ENCODE measurements around the gene TOPAZ1. TPM values are rescaled to one million over a fixed set of nuclear protein-coding genes. Genes with fewer than 3 reads are reported as not detected.

The TOPAZ1 gene
- total RNA-seq, 4 donors from 2014 or later = not detected

DNA sequence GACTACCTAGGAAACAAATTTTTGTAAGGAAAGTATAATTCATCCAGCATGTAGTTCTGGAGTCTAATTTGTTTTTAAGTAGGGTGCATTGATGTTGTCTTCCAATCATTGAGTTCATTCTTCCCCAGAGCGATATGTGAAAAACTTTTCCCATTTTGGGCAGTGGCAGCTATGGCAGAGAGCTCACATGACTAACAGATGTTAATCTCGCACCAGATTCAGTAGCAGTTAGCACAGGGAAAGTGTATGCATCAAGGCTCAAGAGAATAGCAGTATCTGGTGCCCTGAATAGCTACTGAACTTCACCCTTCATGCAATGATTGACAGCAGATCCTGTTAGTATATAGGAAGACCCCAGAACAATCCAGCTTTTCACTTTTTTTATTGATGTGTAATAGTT is 50.6 kb downstream of the TOPAZ1 start:
- TF ChIP-seq, protein P1, sequence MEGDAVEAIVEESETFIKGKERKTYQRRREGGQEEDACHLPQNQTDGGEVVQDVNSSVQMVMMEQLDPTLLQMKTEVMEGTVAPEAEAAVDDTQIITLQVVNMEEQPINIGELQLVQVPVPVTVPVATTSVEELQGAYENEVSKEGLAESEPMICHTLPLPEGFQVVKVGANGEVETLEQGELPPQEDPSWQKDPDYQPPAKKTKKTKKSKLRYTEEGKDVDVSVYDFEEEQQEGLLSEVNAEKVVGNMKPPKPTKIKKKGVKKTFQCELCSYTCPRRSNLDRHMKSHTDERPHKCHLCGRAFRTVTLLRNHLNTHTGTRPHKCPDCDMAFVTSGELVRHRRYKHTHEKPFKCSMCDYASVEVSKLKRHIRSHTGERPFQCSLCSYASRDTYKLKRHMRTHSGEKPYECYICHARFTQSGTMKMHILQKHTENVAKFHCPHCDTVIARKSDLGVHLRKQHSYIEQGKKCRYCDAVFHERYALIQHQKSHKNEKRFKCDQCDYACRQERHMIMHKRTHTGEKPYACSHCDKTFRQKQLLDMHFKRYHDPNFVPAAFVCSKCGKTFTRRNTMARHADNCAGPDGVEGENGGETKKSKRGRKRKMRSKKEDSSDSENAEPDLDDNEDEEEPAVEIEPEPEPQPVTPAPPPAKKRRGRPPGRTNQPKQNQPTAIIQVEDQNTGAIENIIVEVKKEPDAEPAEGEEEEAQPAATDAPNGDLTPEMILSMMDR (IDR thresholded peaks at IDR 0.05) = no peak
- ATAC-seq (ENCODE audit: low FRiP score) = no peak

DNA sequence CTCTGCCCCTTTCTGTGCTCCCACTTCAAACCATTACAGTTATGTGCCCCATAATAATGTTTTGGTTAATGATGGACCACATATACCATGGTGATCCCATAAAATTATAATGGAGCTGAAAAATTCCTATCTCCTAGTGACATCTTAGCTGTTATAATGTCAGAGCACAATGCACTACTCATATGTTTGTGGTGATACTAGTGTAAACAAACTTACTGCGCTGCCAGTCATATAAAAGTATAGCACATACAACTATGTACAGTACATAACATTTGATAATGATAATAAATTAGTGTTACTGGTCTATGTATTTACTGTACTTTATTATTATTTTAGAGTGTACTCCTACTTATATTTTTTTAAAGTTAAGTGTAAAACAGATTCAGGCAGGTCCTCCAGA is 51.3 kb downstream of the TOPAZ1 start:
- TF ChIP-seq, protein P1 (IDR thresholded peaks at IDR 0.05) = no peak
- DNase-seq (ENCODE audit: low spot score) (no peak), ATAC-seq (ENCODE audit: low FRiP score) (no peak)

More for the DNA sequence above, 50.6 kb downstream of the TOPAZ1 start:
- DNase-seq (ENCODE audit: low spot score) = no peak

DNA sequence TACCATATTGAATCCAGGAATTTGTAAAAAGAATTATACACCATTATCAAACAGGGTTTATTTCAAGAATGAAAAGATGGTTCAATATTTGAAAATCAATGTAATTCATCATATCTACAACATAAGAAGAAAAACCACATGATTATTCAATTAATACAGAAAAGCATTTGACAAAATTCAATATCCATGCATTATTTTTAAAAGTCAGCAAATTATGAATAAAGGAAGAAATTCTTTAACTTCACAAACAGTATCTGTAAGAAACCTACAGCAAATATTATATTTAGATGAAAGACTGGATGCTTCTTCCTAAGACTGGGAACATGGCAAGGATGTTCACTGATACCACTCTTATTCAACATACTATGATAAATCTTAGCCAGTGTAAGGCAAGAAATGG is 55.6 kb downstream of the TOPAZ1 start:
- no peak for DNase-seq (ENCODE audit: low spot score)
- no peak for ATAC-seq (ENCODE audit: low FRiP score)
- TF ChIP-seq, protein P1 (IDR thresholded peaks at IDR 0.05) = no peak

DNA sequence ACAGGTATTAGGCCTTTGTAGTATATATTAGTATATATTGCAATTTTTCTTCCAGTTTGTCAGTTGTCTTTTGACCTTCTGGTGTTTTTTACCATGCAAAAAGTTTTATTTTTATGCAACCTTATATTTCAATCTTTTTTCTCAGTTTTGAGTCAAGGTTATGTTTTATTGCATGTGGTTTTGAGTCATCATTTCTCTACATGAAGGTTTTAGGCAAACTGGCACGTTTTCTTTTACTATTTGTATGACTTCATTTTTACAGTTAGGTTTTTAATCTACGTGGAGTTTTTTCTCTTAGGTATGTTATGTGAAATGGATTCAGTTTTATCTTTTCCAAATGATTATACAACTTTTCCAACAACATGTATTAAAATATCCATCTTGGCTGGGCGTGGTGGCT is 60.1 kb downstream of the TOPAZ1 start:
- ATAC-seq (ENCODE audit: low FRiP score) = no peak
- TF ChIP-seq, protein P1 (IDR thresholded peaks at IDR 0.05) = no peak
- no peak for DNase-seq (ENCODE audit: low spot score)

DNA sequence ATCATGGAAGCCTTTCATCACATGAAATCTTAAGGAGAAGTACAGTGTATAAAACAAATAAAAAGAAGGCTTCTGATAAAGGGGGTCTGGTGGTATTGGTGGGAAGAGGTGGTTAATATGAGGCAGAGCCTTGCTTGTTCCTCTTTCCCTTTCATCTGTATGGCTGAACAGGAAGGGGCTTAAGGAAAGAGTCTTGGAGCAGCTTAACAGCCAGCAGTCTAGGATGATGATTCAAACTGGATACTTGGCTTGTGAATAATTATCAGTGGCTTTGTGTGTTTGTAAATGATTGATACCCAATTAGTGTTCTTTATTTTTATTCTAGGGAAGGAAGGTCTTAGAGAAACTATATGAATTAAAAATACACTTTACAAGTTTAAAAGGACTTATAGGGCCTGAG is 67.8 kb downstream of the TOPAZ1 start:
- ATAC-seq (ENCODE audit: low FRiP score) = no peak
- TF ChIP-seq, protein P1 (IDR thresholded peaks at IDR 0.05) = no peak
- DNase-seq (ENCODE audit: low spot score) = no peak

DNA sequence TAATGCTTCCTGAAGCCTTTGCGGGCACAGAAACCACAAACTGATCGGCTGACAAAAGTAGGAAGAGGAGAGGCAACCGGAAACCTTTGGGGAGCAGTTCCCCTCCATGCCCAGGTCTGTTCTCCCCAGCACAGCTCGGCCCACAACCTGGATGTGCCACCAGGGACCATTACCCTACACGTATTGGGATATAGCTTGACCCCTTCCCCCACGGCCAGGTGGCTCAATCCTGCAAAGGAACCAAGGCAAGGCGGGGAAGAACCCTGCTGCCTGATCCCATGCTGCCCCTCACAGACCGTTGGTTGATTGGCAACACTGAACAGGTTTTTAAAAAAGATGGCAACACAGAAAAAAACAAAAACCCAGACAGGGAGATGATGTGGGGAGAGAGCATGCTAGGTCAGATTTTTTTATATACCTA is 77.2 kb downstream of the TOPAZ1 start:
- TF ChIP-seq, protein P1 (IDR thresholded peaks at IDR 0.05) = no peak
- ATAC-seq (ENCODE audit: low FRiP score) (no peak), DNase-seq (ENCODE audit: low spot score) (no peak)

DNA sequence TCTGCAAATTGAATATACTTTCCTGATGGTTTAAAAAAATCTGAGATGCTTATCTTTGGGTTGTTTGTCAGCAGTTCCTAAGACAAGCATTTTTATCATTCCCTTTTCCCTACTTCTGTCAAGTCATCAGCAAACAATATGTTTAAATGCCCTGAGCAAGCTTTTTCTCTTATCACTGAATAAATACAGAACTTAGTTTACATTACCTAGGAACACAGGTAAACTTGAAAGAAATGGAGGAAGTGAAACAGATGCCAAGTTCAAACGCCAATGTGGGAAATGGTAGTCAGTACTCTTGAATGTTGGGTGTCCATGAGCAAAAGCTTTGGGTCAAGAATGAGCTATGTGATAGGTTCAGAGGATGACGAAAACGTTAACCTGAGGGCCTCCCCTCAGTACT is 79.6 kb downstream of the TOPAZ1 start:
- TF ChIP-seq, protein P1 (IDR thresholded peaks at IDR 0.05) = no peak
- ATAC-seq (ENCODE audit: low FRiP score) (no peak), DNase-seq (ENCODE audit: low spot score) (no peak)

All from omental fat pad (tissue), 4 donors.